ENCODE data around the gene BRIX1.

GRCh38 chr5:34903260-34903659 lies 12.3 kb upstream of the BRIX1 start:
- no peak for TF ChIP-seq CTCF (IDR thresholded peaks at IDR 0.05)
- TF ChIP-seq POLR2A (IDR thresholded peaks at IDR 0.05), result no peak

Measured in lower leg skin (tissue), 3 donors.